CD14-positive monocyte (primary cell): Measurements from ENCODE around the gene VTI1B. TPM values are rescaled to one million over a fixed set of nuclear protein-coding genes. Genes with fewer than 3 reads are reported as not detected.
A peak's percentile ranks its signal among the peaks of the same experiment; 100 is the strongest.

Experiments used
- DNase-seq, 3 donors: peaks; one replicate each; pipeline ENCODE4 v3.0.0-alpha.2; 2011 to 2022
- H2AFZ ChIP-seq: 2 replicates; pipeline ENCODE4 v1.6.0; 2012; ENCODE audit warnings: mild to moderate bottlenecking, low read depth, low read length, inconsistent platforms; ENCODE audit not compliant: insufficient read depth, poor library complexity, severe bottlenecking
- H3K27ac ChIP-seq, 2 donors: 1 replicate in 1 of 2; 2 replicates in 1 of 2; pipeline ENCODE4 v1.5.1; 2012 to 2013; ENCODE audit warnings: low read length in 2 of 2, control low read depth in 1 of 2, inconsistent platforms in 1 of 2, low read depth in 1 of 2, mild to moderate bottlenecking in 1 of 2
- H3K27me3 ChIP-seq, 2 donors: one replicate each; pipeline versions ENCODE4 v1.6.0 to v1.6.1; 2011 to 2013; ENCODE audit warnings: low read length in 2 of 2; ENCODE audit not compliant: control insufficient read depth in 2 of 2, insufficient read depth in 2 of 2
- H3K36me3 ChIP-seq, 2 donors: replicated peaks in 1 of 2; 1 replicate in 1 of 2; 2 replicates in 1 of 2; pipeline versions ENCODE4 v1.5.1 to v1.6.1; 2012 to 2013; ENCODE audit warnings: low read length in 2 of 2, control low read depth in 1 of 2, inconsistent platforms in 1 of 2, mild to moderate bottlenecking in 1 of 2; ENCODE audit not compliant: insufficient read depth in 2 of 2, control insufficient read depth in 1 of 2
- H3K4me1 ChIP-seq, 2 donors: 1 replicate in 1 of 2; 2 replicates in 1 of 2; pipeline versions ENCODE4 v1.5.1 to v1.6.1; 2012 to 2013; ENCODE audit warnings: low read length in 2 of 2, control low read depth in 1 of 2, inconsistent platforms in 1 of 2, mild to moderate bottlenecking in 1 of 2, moderate library complexity in 1 of 2; ENCODE audit not compliant: insufficient read depth in 2 of 2, control insufficient read depth in 1 of 2
- H3K4me2 ChIP-seq: replicated peaks from 2 replicates; pipeline ENCODE3; 2012; ENCODE audit warnings: low read length, moderate library complexity, mild to moderate bottlenecking; ENCODE audit not compliant: poor library complexity, severe bottlenecking; ENCODE audit errors: extremely low read depth
- H3K4me3 ChIP-seq, 3 experiments: fragments of 200-600 bp in 1 of 3; sonication (generic) in 1 of 3; replicated peaks in 1 of 3; 1 replicate in 2 of 3; 2 replicates in 1 of 3; pipeline ENCODE4 v1.5.1; 2011 to 2013; ENCODE audit warnings: low read length in 3 of 3, mild to moderate bottlenecking in 3 of 3, control low read depth in 2 of 3, low read depth in 2 of 3, inconsistent platforms in 1 of 3, moderate library complexity in 1 of 3
- H3K79me2 ChIP-seq: 2 replicates; pipeline ENCODE4 v1.6.0; 2012; ENCODE audit warnings: mild to moderate bottlenecking, control low read depth, inconsistent platforms, low read length, moderate library complexity; ENCODE audit not compliant: insufficient read depth
- H3K9ac ChIP-seq: 2 replicates; pipeline ENCODE4 v1.6.0; 2017; ENCODE audit warnings: low read length, mild to moderate bottlenecking; ENCODE audit not compliant: insufficient read depth, poor library complexity, severe bottlenecking
- H3K9me3 ChIP-seq, 2 donors: replicated peaks in 1 of 2; 1 replicate in 1 of 2; 2 replicates in 1 of 2; pipeline versions ENCODE4 v1.5.1 to v1.6.1; 2012 to 2013; ENCODE audit warnings: low read length in 2 of 2, control low read depth in 1 of 2; ENCODE audit not compliant: control insufficient read depth in 1 of 2, insufficient read depth in 1 of 2
- H4K20me1 ChIP-seq: 2 replicates; pipeline ENCODE4 v1.6.0; 2012; ENCODE audit warnings: mild to moderate bottlenecking, low read length, control low read depth, moderate library complexity; ENCODE audit not compliant: insufficient read depth
- H3K27ac Mint-ChIP-seq, 7 donors: one replicate each; pipeline ENCODE4 v1.8.0; 2020; ENCODE audit warnings: mild to moderate bottlenecking in 7 of 7, mixed read lengths in 7 of 7, moderate library complexity in 6 of 7, inconsistent platforms in 2 of 7
- H3K27me3 Mint-ChIP-seq, 3 donors: one replicate each; pipeline ENCODE4 v1.8.0; 2021 to 2022; ENCODE audit warnings: low read depth in 3 of 3, mild to moderate bottlenecking in 3 of 3, mixed read lengths in 3 of 3, moderate library complexity in 3 of 3, inconsistent platforms in 1 of 3
- H3K36me3 Mint-ChIP-seq, 2 donors: one replicate each; pipeline ENCODE4 v1.8.0; 2020; ENCODE audit warnings: mixed read lengths in 2 of 2, inconsistent platforms in 1 of 2, mild to moderate bottlenecking in 1 of 2
- H3K4me1 Mint-ChIP-seq: one replicate; pipeline ENCODE4 v1.8.0; 2020; ENCODE audit warnings: mild to moderate bottlenecking, mixed read lengths
- H3K4me3 Mint-ChIP-seq, 2 donors: one replicate each; pipeline ENCODE4 v1.8.0; 2020; ENCODE audit warnings: mild to moderate bottlenecking in 2 of 2, mixed read lengths in 2 of 2, moderate library complexity in 1 of 2
- H3K9me3 Mint-ChIP-seq, 7 donors: one replicate each; pipeline ENCODE4 v1.8.0; 2020 to 2022; ENCODE audit warnings: mixed read lengths in 7 of 7, mild to moderate bottlenecking in 6 of 7, moderate library complexity in 6 of 7, inconsistent platforms in 2 of 7
- WGBS: methylation state at CpG from one replicate; pipeline ENCODE4 v1.1.5; 2013; ENCODE audit warnings: missing lambda C conversion rate; ENCODE audit not compliant: insufficient coverage; 5-methylcytosine and 5-hydroxymethylcytosine counted together
- intact Hi-C, 2 donors: fragments of 100-400 bp; cut with micrococcal nuclease; formaldehyde crosslinking; loops; one replicate each; pipeline versions ENCODE4 v1.15.0 to v1.15.1; 2023
- polyA plus RNA-seq, 3 donors: library from polyadenylated mRNA; depleted of rRNA in 1 of 3; unstranded in 2 of 3; stranded (reverse) in 1 of 3; fragments of 300-500 nt in 2 of 3; fragments of >200 nt in 1 of 3; fragmentation: Illumina TruSeq in 2 of 3; gene quantifications; 1 replicate in 2 of 3; 2 replicates in 1 of 3; pipeline ENCODE4 v1.2.3, GENCODE V29; 2012 to 2021
- TF ChIP-seq, protein P1 (sequence below): fragments of 200-600 bp; IDR thresholded peaks from one replicate; pipeline ENCODE4 v1.8.0; 2022; ENCODE audit warnings: antibody characterized with exemption, mild to moderate bottlenecking

VTI1B gene
- polyA plus RNA-seq, 3 donors: 31.3 to 84.7 (median 84.5) TPM

GRCh38 chr14:67665868-67666267 is 8.6 kb downstream of the VTI1B start:
- no CpG with 5 or more reads among the region's 2 CpGs for WGBS
- H3K4me3 Mint-ChIP-seq: no peak overlapping the region
- intact Hi-C loops: loop anchor here in 1 of 2 donors (5.0 kb wide), 4 partner anchors 36 to 239 kb away; partner anchors contain the start of genes ARG2 and RDH12
- H3K27ac Mint-ChIP-seq: peak overlapping the region in 4 of 7 donors; percentile 19 to 84 (median 61)
- Histone ChIP-seq H3K79me2 (peaks cover 96% of the 10 kb centered on the region), H3K27me3 (no peaks in the 10 kb centered on the region), H2AFZ (no peak overlapping the region), H3K36me3 (peaks cover 10 to 34% of the 10 kb centered on the region in 2 donors), H3K4me3 (no peak overlapping the region), H3K4me2 (no peak overlapping the region), H3K27ac (peak overlapping the region in 1 of 2 donors; percentile 39), H3K4me1 (peaks cover 10 to 13% of the 10 kb centered on the region in 2 donors), H3K9me3 (no peaks in the 10 kb centered on the region), H3K9ac (no peak overlapping the region), H4K20me1 (peaks cover 97% of the 10 kb centered on the region)
- H3K4me1 Mint-ChIP-seq: peaks cover 33% of the 10 kb centered on the region
- H3K27me3 Mint-ChIP-seq: no peaks in the 10 kb centered on the region
- no peaks in the 10 kb centered on the region for H3K9me3 Mint-ChIP-seq
- no peak for DNase-seq
- TF ChIP-seq, protein P1, sequence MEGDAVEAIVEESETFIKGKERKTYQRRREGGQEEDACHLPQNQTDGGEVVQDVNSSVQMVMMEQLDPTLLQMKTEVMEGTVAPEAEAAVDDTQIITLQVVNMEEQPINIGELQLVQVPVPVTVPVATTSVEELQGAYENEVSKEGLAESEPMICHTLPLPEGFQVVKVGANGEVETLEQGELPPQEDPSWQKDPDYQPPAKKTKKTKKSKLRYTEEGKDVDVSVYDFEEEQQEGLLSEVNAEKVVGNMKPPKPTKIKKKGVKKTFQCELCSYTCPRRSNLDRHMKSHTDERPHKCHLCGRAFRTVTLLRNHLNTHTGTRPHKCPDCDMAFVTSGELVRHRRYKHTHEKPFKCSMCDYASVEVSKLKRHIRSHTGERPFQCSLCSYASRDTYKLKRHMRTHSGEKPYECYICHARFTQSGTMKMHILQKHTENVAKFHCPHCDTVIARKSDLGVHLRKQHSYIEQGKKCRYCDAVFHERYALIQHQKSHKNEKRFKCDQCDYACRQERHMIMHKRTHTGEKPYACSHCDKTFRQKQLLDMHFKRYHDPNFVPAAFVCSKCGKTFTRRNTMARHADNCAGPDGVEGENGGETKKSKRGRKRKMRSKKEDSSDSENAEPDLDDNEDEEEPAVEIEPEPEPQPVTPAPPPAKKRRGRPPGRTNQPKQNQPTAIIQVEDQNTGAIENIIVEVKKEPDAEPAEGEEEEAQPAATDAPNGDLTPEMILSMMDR: no peak
- peaks cover 14 to 33% of the 10 kb centered on the region in 2 donors for H3K36me3 Mint-ChIP-seq

GRCh38 chr14:67663633-67664032 is 10.8 kb downstream of the VTI1B start:
- Histone ChIP-seq H2AFZ (no peak overlapping the region), H3K27ac (no peak overlapping the region), H3K4me1 (peaks cover 10 to 13% of the 10 kb centered on the region in 2 donors), H3K27me3 (no peaks in the 10 kb centered on the region), H3K4me3 (no peak overlapping the region), H3K9me3 (no peaks in the 10 kb centered on the region), H3K36me3 (peaks cover 21 to 49% of the 10 kb centered on the region in 2 donors), H4K20me1 (peaks cover 94% of the 10 kb centered on the region), H3K79me2 (peaks cover 79% of the 10 kb centered on the region), H3K9ac (no peak overlapping the region), H3K4me2 (no peak overlapping the region)
- TF ChIP-seq, protein P1: no peak
- peaks cover 22 to 37% of the 10 kb centered on the region in 2 donors for H3K36me3 Mint-ChIP-seq
- peak overlapping the region in 1 of 7 donors; percentile 33 for H3K27ac Mint-ChIP-seq
- no peak overlapping the region for H3K4me3 Mint-ChIP-seq
- no peaks in the 10 kb centered on the region for H3K9me3 Mint-ChIP-seq
- intact Hi-C loops: no loop called here
- H3K27me3 Mint-ChIP-seq: no peaks in the 10 kb centered on the region
- no CpG with 5 or more reads among the region's 4 CpGs for WGBS
- H3K4me1 Mint-ChIP-seq: peaks cover 27% of the 10 kb centered on the region
- no peak for DNase-seq
